Aorta (tissue), 5 donors: ENCODE results near the gene SHOC1. TPM values are rescaled to one million over a fixed set of nuclear protein-coding genes. Genes with fewer than 3 reads are reported as not detected.
"Not testable (repeated sequence)": the region's sequence is repeated elsewhere in the genome, so short reads cannot be mapped to it uniquely, and the experiment has no call there.

Source experiments
- ATAC-seq: fragments of 200-7000 bp; cut with Tn5 transposase; one replicate; pipeline ENCODE4 v1.9.1; 2022; ENCODE audit warnings: moderate library complexity; ENCODE audit not compliant: low FRiP score
- DNase-seq, 2 donors: peaks; one replicate each; pipeline ENCODE4 v3.0.0-alpha.2; 2020
- H3K27ac ChIP-seq, 2 donors: one replicate each; pipeline ENCODE4 v1.5.1; 2013; ENCODE audit warnings: low read length in 2 of 2, mild to moderate bottlenecking in 2 of 2, moderate library complexity in 2 of 2, control low read depth in 1 of 2, inconsistent platforms in 1 of 2, low read depth in 1 of 2
- H3K27me3 ChIP-seq, 2 donors: one replicate each; pipeline ENCODE4 v1.6.1; 2013; ENCODE audit warnings: control low read depth in 1 of 2, low read length in 1 of 2, mild to moderate bottlenecking in 1 of 2, moderate library complexity in 1 of 2; ENCODE audit not compliant: insufficient read depth in 2 of 2, control insufficient read depth in 1 of 2
- H3K36me3 ChIP-seq, 2 donors: one replicate each; pipeline ENCODE4 v1.6.1; 2013; ENCODE audit warnings: control low read depth in 1 of 2, low read length in 1 of 2, mild to moderate bottlenecking in 1 of 2; ENCODE audit not compliant: insufficient read depth in 2 of 2, control insufficient read depth in 1 of 2
- H3K4me1 ChIP-seq, 2 donors: one replicate each; pipeline ENCODE4 v1.6.1; 2013; ENCODE audit warnings: low read length in 2 of 2, control low read depth in 1 of 2, mild to moderate bottlenecking in 1 of 2, moderate library complexity in 1 of 2; ENCODE audit not compliant: insufficient read depth in 2 of 2, control insufficient read depth in 1 of 2
- H3K4me3 ChIP-seq, 2 donors: one replicate each; pipeline ENCODE4 v1.5.1; 2013; ENCODE audit warnings: low read length in 2 of 2, control low read depth in 1 of 2, mild to moderate bottlenecking in 1 of 2
- H3K9me3 ChIP-seq: one replicate; pipeline ENCODE4 v1.6.1; 2013; ENCODE audit warnings: mild to moderate bottlenecking, low read length; ENCODE audit not compliant: control insufficient read depth
- WGBS, 2 donors: extraction: QIAGEN DNeasy Blood & Tissue Kit; methylation state at CpG; one replicate each; pipeline ENCODE4 v1.1.7; 2013; 5-methylcytosine and 5-hydroxymethylcytosine counted together
- intact Hi-C, 2 donors: fragments of 100-400 bp; cut with DNase I; formaldehyde crosslinking; loops; one replicate each; pipeline versions ENCODE4 v1.14.2 to v1.15.0; 2022
- polyA plus RNA-seq, 2 donors: library from polyadenylated mRNA; stranded (reverse); fragments of 200-250 nt; gene quantifications; one replicate each; pipeline ENCODE4 v1.2.3, GENCODE V29; 2013
- total RNA-seq, 2 donors: library from RNA; stranded (reverse); fragmentation: NEBNext Ultra II Directional; extraction: Animal tissue kit (Norgen Biotek cat#: 25700); gene quantifications; one replicate each; pipeline ENCODE4 v1.2.1, GENCODE V29; 2021
- donor health status: healthy with polysubstance abuse.
- donor health status: Bipolar disorder and iron deficiency.
- donor health status: DM: no; HTN: no; CAD: no.
- donor health status: DM: no; HTN: no; CAD: no.
- donor health status: DM: yes; HTN: yes; CAD: no.

The SHOC1 gene
- total and polyA plus RNA-seq, 4 donors: 0.15 TPM; not detected in 3

DNA sequence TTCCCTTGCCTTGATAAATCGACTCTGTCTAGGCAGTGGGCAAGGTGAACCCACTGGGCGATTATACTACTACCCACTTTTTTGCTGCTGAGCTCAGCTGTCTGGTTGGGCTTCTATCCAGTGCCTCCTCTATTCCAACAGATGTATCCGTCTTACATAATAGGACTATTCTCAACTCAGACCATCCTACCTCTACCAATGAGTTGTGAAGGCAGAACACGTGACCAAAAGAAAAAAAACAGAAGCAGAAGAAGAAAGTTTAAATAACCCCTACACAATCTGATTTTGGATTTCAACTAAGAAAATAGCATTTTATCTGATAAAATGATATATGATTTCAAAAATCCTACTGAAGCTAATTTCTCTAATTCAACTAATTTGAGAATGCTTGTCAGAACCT is 16.2 kb upstream of the SHOC1 start:
- DNase-seq: no peak
- no peak overlapping the region for H3K4me3 ChIP-seq
- H3K27me3 ChIP-seq: no peaks in the 10 kb centered on the region
- no peak for ATAC-seq
- H3K27ac ChIP-seq: no peak overlapping the region
- intact Hi-C loops: no loop called here
- H3K36me3 ChIP-seq: no peaks in the 10 kb centered on the region
- H3K4me1 ChIP-seq: no peaks in the 10 kb centered on the region
- 86 to 94% methylated on average over 4 of the region's 4 CpGs for WGBS, 2 donors
- no peaks in the 10 kb centered on the region for H3K9me3 ChIP-seq

DNA sequence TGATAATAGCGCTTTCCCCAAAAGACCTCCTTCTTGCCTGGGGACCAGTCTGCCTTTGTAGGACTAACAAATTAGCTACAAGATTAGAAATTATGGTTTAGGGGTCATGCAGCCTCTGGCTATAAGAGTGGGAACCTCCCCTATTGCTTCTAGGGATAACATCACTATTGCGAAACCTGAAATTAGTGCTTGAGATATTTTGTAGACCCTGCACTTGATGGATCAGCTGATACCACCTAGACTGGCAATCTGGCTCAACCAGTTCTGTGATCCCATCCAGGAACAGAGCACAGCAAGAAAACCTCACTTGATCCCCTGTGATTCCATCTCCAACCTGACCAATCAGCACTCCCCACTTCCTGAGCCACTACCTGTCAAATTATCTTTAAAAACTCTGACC is 15.7 kb upstream of the SHOC1 start:
- intact Hi-C loops, H3K4me3 ChIP-seq, H3K4me1 ChIP-seq, H3K27ac ChIP-seq, H3K27me3 ChIP-seq, DNase-seq, H3K36me3 ChIP-seq, ATAC-seq, H3K9me3 ChIP-seq: not testable (repeated sequence)
- WGBS, 2 donors: 99 to 100% methylated on average over 2 of the region's 2 CpGs

DNA sequence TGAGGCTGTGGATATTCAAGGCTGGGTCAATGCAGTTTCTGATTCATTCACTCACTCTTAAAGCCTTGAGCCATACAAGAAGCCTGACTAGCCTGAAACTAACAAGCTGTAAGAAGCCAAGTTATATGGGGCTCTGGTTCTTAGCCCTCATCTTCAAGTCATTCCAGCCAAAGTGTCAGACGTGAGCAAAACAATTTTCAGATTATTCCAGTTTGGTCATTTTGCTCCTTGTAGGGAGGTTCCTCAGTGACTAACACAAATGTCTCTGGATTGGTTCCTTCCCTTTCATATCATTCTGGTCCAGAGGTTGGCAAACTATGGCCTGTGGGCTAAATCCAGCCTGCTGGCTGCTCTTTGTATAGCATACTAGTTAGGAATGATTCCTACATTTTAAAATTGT is 12.5 kb upstream of the SHOC1 start:
- Histone ChIP-seq H3K36me3 (no peaks in the 10 kb centered on the region), H3K27me3 (no peaks in the 10 kb centered on the region), H3K4me1 (no peaks in the 10 kb centered on the region), H3K4me3 (no peak overlapping the region), H3K27ac (no peak overlapping the region), H3K9me3 (no peaks in the 10 kb centered on the region)
- no peak for ATAC-seq
- DNase-seq: no peak
- WGBS, 2 donors: 71 to 80% methylated on average over 1 of the region's 1 CpG
- intact Hi-C loops: no loop called here

DNA sequence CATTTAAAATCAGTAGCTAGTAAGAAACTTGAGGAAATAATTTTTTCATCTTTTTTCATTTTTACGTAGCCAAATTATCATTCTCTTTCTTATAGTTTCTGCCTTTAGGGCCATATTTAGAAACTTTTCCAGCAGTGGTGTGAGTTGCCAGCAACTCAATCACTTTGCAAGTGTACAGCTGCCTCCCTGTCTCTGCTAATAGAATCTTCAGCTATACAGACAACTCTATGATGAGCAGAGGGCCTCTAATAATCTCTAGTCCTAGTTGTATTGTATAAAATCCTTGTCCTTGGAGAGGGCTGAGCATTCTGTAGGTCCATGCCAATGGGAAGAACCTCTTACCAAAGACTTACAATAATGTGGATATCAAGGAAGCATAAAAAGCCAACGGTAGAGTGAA is 11.5 kb upstream of the SHOC1 start:
- no peak overlapping the region for H3K4me3 ChIP-seq
- H3K27me3 ChIP-seq: no peaks in the 10 kb centered on the region
- no peaks in the 10 kb centered on the region for H3K9me3 ChIP-seq
- no peaks in the 10 kb centered on the region for H3K4me1 ChIP-seq
- intact Hi-C loops: no loop called here
- 84 to 85% methylated on average over 2 of the region's 2 CpGs for WGBS, 2 donors
- DNase-seq: no peak
- H3K27ac ChIP-seq: no peak overlapping the region
- no peaks in the 10 kb centered on the region for H3K36me3 ChIP-seq
- ATAC-seq: no peak

DNA sequence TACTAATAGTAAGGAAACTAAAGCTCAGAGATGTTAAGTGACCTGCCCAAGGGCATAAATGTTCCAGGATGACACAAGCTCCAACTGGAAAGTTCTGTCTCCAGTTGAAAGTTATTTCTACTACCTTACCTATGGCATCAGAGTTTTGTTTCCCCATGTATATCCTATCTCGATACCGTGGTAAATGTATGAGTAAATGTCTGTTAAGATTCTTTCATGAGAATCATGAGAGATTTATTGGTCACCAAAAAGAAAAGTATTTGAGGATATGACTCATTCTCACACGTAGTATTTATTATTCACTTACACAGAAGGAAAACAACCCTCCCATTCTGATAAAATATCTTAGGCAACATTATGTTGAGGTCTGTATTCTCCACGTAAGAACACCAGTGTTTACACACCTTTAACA is 11.1 kb upstream of the SHOC1 start:
- intact Hi-C loops: no loop called here
- no peaks in the 10 kb centered on the region for H3K4me1 ChIP-seq
- no peaks in the 10 kb centered on the region for H3K9me3 ChIP-seq
- no peak overlapping the region for H3K4me3 ChIP-seq
- 49 to 55% methylated on average over 4 of the region's 4 CpGs for WGBS, 2 donors
- no peak for ATAC-seq
- no peaks in the 10 kb centered on the region for H3K27me3 ChIP-seq
- no peak overlapping the region for H3K27ac ChIP-seq
- DNase-seq: no peak
- H3K36me3 ChIP-seq: no peaks in the 10 kb centered on the region

DNA sequence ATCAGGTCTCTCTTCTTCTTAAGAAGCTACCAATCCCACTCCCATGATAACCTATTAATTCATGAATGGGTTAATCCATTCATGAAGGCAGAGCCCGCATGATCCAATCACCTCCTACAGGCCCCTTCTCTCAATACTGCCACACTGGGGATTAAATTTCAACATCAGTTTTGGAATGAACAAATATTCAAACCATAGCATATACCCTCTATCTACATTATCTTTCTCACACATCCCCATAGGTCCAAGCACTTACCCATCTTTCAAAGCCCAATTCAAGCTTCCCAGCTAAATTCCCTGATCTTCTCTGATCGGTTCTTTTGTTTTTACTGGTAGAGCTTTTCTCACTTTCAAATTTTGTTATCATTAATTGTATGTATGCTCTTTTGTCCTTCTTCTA is 10.5 kb upstream of the SHOC1 start:
- no peaks in the 10 kb centered on the region for H3K36me3 ChIP-seq
- DNase-seq (no peak), ATAC-seq (no peak)
- no peak overlapping the region for H3K27ac ChIP-seq
- WGBS, 2 donors: 90 to 94% methylated on average over 2 of the region's 2 CpGs
- no peaks in the 10 kb centered on the region for H3K4me1 ChIP-seq
- intact Hi-C loops: no loop called here
- no peaks in the 10 kb centered on the region for H3K9me3 ChIP-seq
- no peaks in the 10 kb centered on the region for H3K27me3 ChIP-seq
- H3K4me3 ChIP-seq: no peak overlapping the region

DNA sequence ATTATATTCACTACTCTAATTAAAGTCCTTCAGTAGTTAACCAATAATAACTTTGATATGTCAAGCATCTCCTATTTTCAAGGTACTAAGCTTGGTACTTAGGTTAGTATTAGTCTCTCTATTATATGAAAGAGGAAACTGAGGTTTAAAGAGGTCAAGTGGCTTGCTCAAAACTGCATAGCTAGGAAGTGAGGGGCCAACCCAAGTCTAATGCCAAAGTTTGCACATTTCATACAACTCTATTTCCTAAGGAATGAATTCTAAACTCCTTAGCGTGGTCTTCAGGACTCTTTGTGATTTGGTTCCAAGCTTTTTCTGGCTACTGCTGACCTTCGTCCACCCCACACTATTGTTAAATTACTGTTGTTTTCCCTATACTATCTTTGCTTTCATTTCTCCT is 9.9 kb upstream of the SHOC1 start:
- DNase-seq (no peak), ATAC-seq (no peak)
- WGBS, 2 donors: 94 to 96% methylated on average over 2 of the region's 2 CpGs
- H3K27ac ChIP-seq: no peak overlapping the region
- intact Hi-C loops: no loop called here
- no peaks in the 10 kb centered on the region for H3K36me3 ChIP-seq
- H3K9me3 ChIP-seq: no peaks in the 10 kb centered on the region
- no peaks in the 10 kb centered on the region for H3K4me1 ChIP-seq
- H3K4me3 ChIP-seq: no peak overlapping the region
- no peaks in the 10 kb centered on the region for H3K27me3 ChIP-seq

DNA sequence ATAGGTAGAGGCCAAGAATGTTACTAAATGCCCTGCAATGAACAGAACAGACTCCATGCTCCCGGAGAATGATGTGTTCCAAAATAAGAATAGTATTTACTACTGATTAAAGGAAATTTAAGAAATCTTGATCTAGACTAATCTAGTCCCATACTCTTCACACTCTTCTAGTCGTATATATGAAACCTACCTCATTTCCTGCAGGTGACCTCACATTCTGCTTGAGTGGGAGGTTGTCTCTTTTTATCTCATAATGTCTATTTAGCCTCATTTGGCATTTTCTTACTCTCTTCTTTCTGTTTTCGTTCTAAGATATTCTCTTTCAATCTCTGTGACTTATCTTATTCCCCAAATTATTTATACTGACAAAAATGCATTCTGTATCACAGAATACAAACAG is 9.2 kb upstream of the SHOC1 start:
- H3K4me1 ChIP-seq: no peaks in the 10 kb centered on the region
- ATAC-seq (no peak), DNase-seq (no peak)
- no peaks in the 10 kb centered on the region for H3K36me3 ChIP-seq
- 89 to 91% methylated on average over 3 of the region's 3 CpGs for WGBS, 2 donors
- no peaks in the 10 kb centered on the region for H3K9me3 ChIP-seq
- H3K27ac ChIP-seq: no peak overlapping the region
- H3K4me3 ChIP-seq: no peak overlapping the region
- H3K27me3 ChIP-seq: no peaks in the 10 kb centered on the region
- intact Hi-C loops: no loop called here

DNA sequence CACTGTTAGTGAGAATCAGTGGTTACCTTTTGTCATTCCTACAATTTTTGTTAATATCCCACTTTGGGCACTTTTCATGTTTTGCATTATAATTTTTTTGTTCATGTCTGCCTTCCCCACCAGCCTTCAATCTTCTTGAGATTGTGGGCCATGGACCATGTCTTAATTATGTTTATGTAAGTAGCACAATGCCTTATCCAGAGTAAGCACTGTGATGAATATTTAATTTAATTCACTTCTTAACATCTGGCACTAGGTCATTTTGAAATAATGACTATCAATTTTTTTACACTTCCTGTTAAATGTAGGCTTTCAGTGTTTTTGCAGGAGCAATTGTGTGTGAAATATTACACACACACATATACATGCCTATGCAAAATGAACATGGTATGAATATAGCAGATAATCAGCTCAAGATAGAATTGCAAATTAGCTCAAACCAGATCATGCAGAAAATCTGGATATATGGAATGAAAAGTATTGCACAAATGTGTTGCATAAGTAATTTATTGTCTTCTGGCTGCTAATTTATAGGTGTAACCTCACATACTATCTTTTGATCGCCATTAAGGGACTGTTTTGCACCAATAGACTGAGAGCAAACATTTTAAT is 5.3 kb upstream of the SHOC1 start:
- DNase-seq: no peak
- 89 to 95% methylated on average over 1 of the region's 1 CpG for WGBS, 2 donors
- Histone ChIP-seq H3K4me3 (no peak overlapping the region), H3K27me3 (no peaks in the 10 kb centered on the region), H3K9me3 (no peaks in the 10 kb centered on the region), H3K27ac (no peak overlapping the region), H3K36me3 (no peaks in the 10 kb centered on the region), H3K4me1 (no peaks in the 10 kb centered on the region)
- intact Hi-C loops: no loop called here
- no peak for ATAC-seq
